Esophagus muscularis mucosa (tissue), 4 donors: ENCODE data around the gene TLE6. TPM values are rescaled to one million over a fixed set of nuclear protein-coding genes. Genes with fewer than 3 reads are reported as not detected.

Experiments used
- DNase-seq: peaks from one replicate; pipeline ENCODE4 v3.0.0-alpha.2; 2017; ENCODE audit errors: extremely low spot score
- H3K27ac ChIP-seq, 4 donors: fragments of 200-600 bp; sonication (generic); replicated peaks in 1 of 4; 1 replicate in 3 of 4; 2 replicates in 1 of 4; pipeline ENCODE4 v1.5.1; 2016 to 2019; ENCODE audit warnings: mild to moderate bottlenecking in 1 of 4
- H3K27me3 ChIP-seq, 4 donors: fragments of 200-600 bp; sonication (generic); one replicate each; pipeline versions ENCODE4 v1.5.1 to v1.6.0; 2016 to 2019
- H3K36me3 ChIP-seq, 4 donors: fragments of 200-600 bp; sonication (generic); one replicate each; pipeline ENCODE4 v1.5.1; 2016 to 2019
- H3K4me1 ChIP-seq, 4 donors: fragments of 200-600 bp; sonication (generic); one replicate each; pipeline ENCODE4 v1.5.1; 2016 to 2019
- H3K4me3 ChIP-seq, 4 donors: fragments of 200-600 bp; sonication (generic); 1 replicate in 2 of 4; 2 replicates in 2 of 4; pipeline ENCODE4 v1.5.1; 2016 to 2019; ENCODE audit warnings: mild to moderate bottlenecking in 4 of 4, moderate library complexity in 1 of 4
- H3K9me3 ChIP-seq, 4 donors: fragments of 200-600 bp; sonication (generic); 1 replicate in 3 of 4; 2 replicates in 1 of 4; pipeline ENCODE4 v1.5.1; 2016 to 2019
- EP300 ChIP-seq: sonication (generic); formaldehyde crosslinking; IDR thresholded peaks from one replicate; pipeline ENCODE4 v1.6.1; 2017; ENCODE audit warnings: antibody characterized with exemption
- POLR2A ChIP-seq: fragments of 450-650 bp; IDR thresholded peaks from one replicate; pipeline ENCODE4 v1.6.1; 2017; ENCODE audit warnings: antibody characterized with exemption, moderate library complexity, mild to moderate bottlenecking, low read depth
- POLR2AphosphoS5 ChIP-seq, 2 donors: sonication (generic); formaldehyde crosslinking; IDR thresholded peaks; one replicate each; pipeline ENCODE4 v1.6.1; 2017; ENCODE audit warnings: antibody characterized with exemption in 2 of 2
- WGBS: methylation state at CpG from one replicate; pipeline ENCODE4 v1.1.5; 2018; 5-methylcytosine and 5-hydroxymethylcytosine counted together
- intact Hi-C: fragments of 100-400 bp; cut with DNase I; formaldehyde crosslinking; loops from one replicate; pipeline ENCODE4 v1.15.1; 2023
- total RNA-seq, 4 donors: library from RNA; depleted of rRNA; stranded (reverse); fragments of >200 nt; gene quantifications; one replicate each; pipeline versions ENCODE4 v1.1.0 to v1.2.1, GENCODE V29; 2016
- TF ChIP-seq, protein P1 (sequence below), 3 experiments: fragments of 200-600 bp in 2 of 3; fragments of 450-650 bp in 1 of 3; sonication (generic) in 2 of 3; IDR thresholded peaks; one replicate each; pipeline ENCODE4 v1.5.1; 2017 to 2019; ENCODE audit warnings: antibody characterized with exemption in 3 of 3, mild to moderate bottlenecking in 2 of 3, moderate library complexity in 1 of 3

TLE6 gene
- total RNA-seq, 4 donors from 2014 or later: 0.75 to 1.2 (median 0.91) TPM; not detected in 1

- intact Hi-C loops: no loop called here
- H3K9me3 ChIP-seq: no peaks in the 10 kb centered on the region
- H3K27me3 ChIP-seq: no peaks in the 10 kb centered on the region
- 65% methylated on average over 13 of the region's 13 CpGs for WGBS
- DNase-seq: no peak
- no peak overlapping the region for H3K4me3 ChIP-seq
- TF ChIP-seq, protein P1, sequence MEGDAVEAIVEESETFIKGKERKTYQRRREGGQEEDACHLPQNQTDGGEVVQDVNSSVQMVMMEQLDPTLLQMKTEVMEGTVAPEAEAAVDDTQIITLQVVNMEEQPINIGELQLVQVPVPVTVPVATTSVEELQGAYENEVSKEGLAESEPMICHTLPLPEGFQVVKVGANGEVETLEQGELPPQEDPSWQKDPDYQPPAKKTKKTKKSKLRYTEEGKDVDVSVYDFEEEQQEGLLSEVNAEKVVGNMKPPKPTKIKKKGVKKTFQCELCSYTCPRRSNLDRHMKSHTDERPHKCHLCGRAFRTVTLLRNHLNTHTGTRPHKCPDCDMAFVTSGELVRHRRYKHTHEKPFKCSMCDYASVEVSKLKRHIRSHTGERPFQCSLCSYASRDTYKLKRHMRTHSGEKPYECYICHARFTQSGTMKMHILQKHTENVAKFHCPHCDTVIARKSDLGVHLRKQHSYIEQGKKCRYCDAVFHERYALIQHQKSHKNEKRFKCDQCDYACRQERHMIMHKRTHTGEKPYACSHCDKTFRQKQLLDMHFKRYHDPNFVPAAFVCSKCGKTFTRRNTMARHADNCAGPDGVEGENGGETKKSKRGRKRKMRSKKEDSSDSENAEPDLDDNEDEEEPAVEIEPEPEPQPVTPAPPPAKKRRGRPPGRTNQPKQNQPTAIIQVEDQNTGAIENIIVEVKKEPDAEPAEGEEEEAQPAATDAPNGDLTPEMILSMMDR (IDR thresholded peaks at IDR 0.05): no peak
- TF ChIP-seq POLR2AphosphoS5 (IDR thresholded peaks at IDR 0.05): no peak
- TF ChIP-seq POLR2A: no peak
- TF ChIP-seq EP300: no peak
- H3K4me1 ChIP-seq: no peaks in the 10 kb centered on the region
- no peak overlapping the region for H3K27ac ChIP-seq
- H3K36me3 ChIP-seq: peaks cover 5 to 49% (median 30%) of the 10 kb centered on the region in 4 donors
Measured at GRCh38 chr19:2997720-2998119, 20.4 kb downstream of the TLE6 start.

DNA sequence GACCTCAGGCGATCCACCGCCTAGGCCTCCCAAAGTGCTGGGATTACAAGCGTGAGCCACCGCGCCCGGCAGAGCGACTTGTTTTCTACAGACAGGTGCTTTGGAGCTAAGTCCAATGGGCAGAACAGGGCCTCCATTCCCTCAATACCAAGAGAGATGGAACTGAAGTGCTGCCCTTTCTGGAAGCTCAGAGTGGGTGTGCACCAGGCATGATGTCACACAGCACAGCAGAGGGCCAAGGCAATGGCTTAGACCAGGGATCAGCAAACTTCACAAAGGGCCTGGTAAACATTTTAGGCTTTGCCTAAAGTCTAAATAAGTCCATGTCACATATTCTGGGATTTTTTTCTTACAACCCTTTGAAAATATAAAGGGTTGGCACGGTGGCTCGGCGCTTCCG lies 21.3 kb downstream of the TLE6 start:
- WGBS: 92% methylated on average over 9 of the region's 11 CpGs
- no peak overlapping the region for H3K27ac ChIP-seq
- H3K4me1 ChIP-seq: no peaks in the 10 kb centered on the region
- no peaks in the 10 kb centered on the region for H3K27me3 ChIP-seq
- DNase-seq: no peak
- no peak for TF ChIP-seq POLR2AphosphoS5 (IDR thresholded peaks at IDR 0.05)
- TF ChIP-seq EP300: no peak
- no peak for TF ChIP-seq POLR2A
- TF ChIP-seq, protein P1 (IDR thresholded peaks at IDR 0.05): no peak
- intact Hi-C loops: no loop called here
- peaks cover 5 to 59% (median 35%) of the 10 kb centered on the region in 4 donors for H3K36me3 ChIP-seq
- H3K9me3 ChIP-seq: no peaks in the 10 kb centered on the region
- no peak overlapping the region for H3K4me3 ChIP-seq

DNA sequence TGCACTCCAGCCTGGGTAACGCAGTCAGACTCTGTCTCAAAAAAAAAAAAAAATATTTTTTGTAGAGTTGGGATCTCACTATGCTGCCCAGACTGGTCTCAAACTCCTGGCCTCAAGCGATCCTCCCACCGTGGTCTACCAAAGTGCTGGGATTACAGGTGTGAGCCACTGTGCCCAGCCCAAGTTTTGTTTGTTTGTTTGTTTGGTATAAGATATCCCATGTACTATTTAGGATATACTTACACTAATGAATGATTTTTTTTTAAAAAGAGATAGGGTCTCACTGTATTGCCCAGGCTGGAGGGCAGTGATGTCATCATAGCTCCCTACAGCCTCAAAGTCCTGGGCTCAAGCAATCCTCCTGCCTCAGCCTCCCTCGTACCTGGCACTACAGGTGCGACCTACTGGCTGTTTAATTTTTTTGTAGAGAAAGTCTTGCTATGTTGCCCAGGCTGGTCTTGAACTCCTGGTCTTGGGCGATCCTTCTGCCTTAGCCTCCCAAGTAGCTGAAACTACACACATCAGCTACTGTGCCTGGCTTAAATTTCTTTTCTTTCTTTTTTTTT lies 24.0 kb downstream of the TLE6 start:
- H3K27ac ChIP-seq: no peak overlapping the region
- no peak overlapping the region for H3K4me3 ChIP-seq
- WGBS: 93% methylated on average over 6 of the region's 6 CpGs
- intact Hi-C loops: no loop called here
- H3K27me3 ChIP-seq: no peaks in the 10 kb centered on the region
- no peaks in the 10 kb centered on the region for H3K9me3 ChIP-seq
- H3K36me3 ChIP-seq: peaks cover 5 to 85% (median 54%) of the 10 kb centered on the region in 4 donors
- H3K4me1 ChIP-seq: no peaks in the 10 kb centered on the region
- TF ChIP-seq, protein P1 (IDR thresholded peaks at IDR 0.05): no peak
- TF ChIP-seq EP300: no peak
- TF ChIP-seq POLR2AphosphoS5 (IDR thresholded peaks at IDR 0.05): no peak
- TF ChIP-seq POLR2A: no peak
- no peak for DNase-seq

DNA sequence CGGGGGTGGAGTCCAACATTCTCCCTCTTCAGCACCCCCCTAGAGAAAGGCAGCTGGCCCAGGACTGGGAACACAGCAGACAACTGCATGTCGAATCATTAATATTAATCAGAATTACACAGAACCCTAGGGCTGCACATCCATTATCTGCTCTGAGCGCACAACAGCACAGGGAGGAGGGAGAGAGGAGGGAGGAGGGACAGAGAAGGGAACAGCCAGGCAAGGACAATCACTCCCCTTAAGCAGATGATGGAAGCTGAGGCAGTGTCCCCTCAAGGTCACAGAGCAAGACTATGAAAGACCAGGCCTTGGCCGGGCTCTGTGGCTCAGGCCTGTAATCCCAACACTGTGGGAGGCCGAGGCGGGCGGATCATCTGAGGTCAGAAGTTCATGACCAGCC lies 25.7 kb downstream of the TLE6 start:
- intact Hi-C loops: no loop called here
- 80% methylated on average over 6 of the region's 7 CpGs for WGBS
- Histone ChIP-seq H3K27me3 (no peaks in the 10 kb centered on the region), H3K9me3 (no peaks in the 10 kb centered on the region), H3K27ac (no peak overlapping the region), H3K36me3 (peaks cover 0 to 93% (median 68%) of the 10 kb centered on the region in 4 donors), H3K4me3 (no peak overlapping the region), H3K4me1 (no peaks in the 10 kb centered on the region)
- TF ChIP-seq POLR2A: no peak
- TF ChIP-seq EP300: no peak
- DNase-seq: no peak

GRCh38 chr19:3004522-3004921 lies 27.2 kb downstream of the TLE6 start:
- peaks cover 0 to 94% (median 68%) of the 10 kb centered on the region in 4 donors for H3K36me3 ChIP-seq
- no peaks in the 10 kb centered on the region for H3K27me3 ChIP-seq
- no peaks in the 10 kb centered on the region for H3K4me1 ChIP-seq
- no peak overlapping the region for H3K27ac ChIP-seq
- no peak overlapping the region for H3K4me3 ChIP-seq
- WGBS: 97% methylated on average over 4 of the region's 4 CpGs
- no peaks in the 10 kb centered on the region for H3K9me3 ChIP-seq
- TF ChIP-seq POLR2A (no peak), POLR2AphosphoS5 (IDR thresholded peaks at IDR 0.05) (no peak), EP300 (no peak)
- TF ChIP-seq, protein P1 (IDR thresholded peaks at IDR 0.05): no peak
- DNase-seq: no peak
- intact Hi-C loops: no loop called here
